SK-N-SH treated with all-trans-retinoic acid at 6 μM for 48 hours (cell line): ENCODE data around the gene ZBTB42.

Experiments used
- ATAC-seq: fragments of 200-7000 bp; cut with Tn5 transposase; 3 replicates; pipeline ENCODE4 v1.9.1; 2020; ENCODE audit warnings: mild to moderate bottlenecking, moderate library complexity
- CSDC2 ChIP-seq: fragments of 250-450 bp; sonication (Bioruptor Pico); IDR thresholded peaks from 2 replicates; pipeline ENCODE4 v1.5.0; 2020; ENCODE audit warnings: mild to moderate bottlenecking, moderate library complexity
- ESRRG ChIP-seq: fragments of 250-450 bp; sonication (Bioruptor Pico); IDR thresholded peaks from 2 replicates; pipeline ENCODE4 v1.6.1; 2021; ENCODE audit warnings: mild to moderate bottlenecking
- GLIS3 ChIP-seq: fragments of 250-450 bp; sonication (Bioruptor Pico); IDR thresholded peaks from 2 replicates; pipeline ENCODE4 v1.5.0; 2020; ENCODE audit warnings: mild to moderate bottlenecking, moderate library complexity
- ISL1 ChIP-seq: fragments of 250-450 bp; sonication (Bioruptor Pico); IDR thresholded peaks from 2 replicates; pipeline ENCODE4 v2.1.2; 2022; ENCODE audit warnings: mild to moderate bottlenecking, moderate library complexity
- OSR1 ChIP-seq: fragments of 250-450 bp; sonication (Bioruptor Pico); IDR thresholded peaks from 2 replicates; pipeline ENCODE4 v1.8.0; 2022; ENCODE audit warnings: moderate library complexity, mild to moderate bottlenecking, inconsistent platforms
- POU6F1 ChIP-seq: fragments of 250-450 bp; sonication (Bioruptor Pico); IDR thresholded peaks from 2 replicates; pipeline ENCODE4 v1.8.0; 2021; ENCODE audit warnings: low read depth, mild to moderate bottlenecking, moderate library complexity, borderline replicate concordance
- PPARA ChIP-seq: fragments of 250-450 bp; sonication (Bioruptor Pico); IDR thresholded peaks from 2 replicates; pipeline ENCODE4 v1.5.0; 2020; ENCODE audit warnings: mild to moderate bottlenecking, borderline replicate concordance
- RARB ChIP-seq: fragments of 250-450 bp; sonication (Bioruptor Pico); IDR thresholded peaks from 2 replicates; pipeline ENCODE4 v1.8.0; 2021; ENCODE audit warnings: mild to moderate bottlenecking, moderate library complexity
- SNAI2 ChIP-seq: fragments of 250-450 bp; sonication (Bioruptor Pico); IDR thresholded peaks from 2 replicates; pipeline ENCODE4 v1.5.0; 2020; ENCODE audit warnings: mild to moderate bottlenecking, moderate library complexity
- TCF4 ChIP-seq: fragments of 250-450 bp; sonication (Bioruptor Pico); IDR thresholded peaks from 2 replicates; pipeline ENCODE4 v1.8.0; 2021; ENCODE audit warnings: mild to moderate bottlenecking, moderate library complexity, borderline replicate concordance
- TOX ChIP-seq: fragments of 250-450 bp; sonication (Bioruptor Pico); IDR thresholded peaks from 2 replicates; pipeline ENCODE4 v1.8.0; 2021; ENCODE audit warnings: mild to moderate bottlenecking, moderate library complexity, borderline replicate concordance
- ZC3H10 ChIP-seq: fragments of 250-450 bp; sonication (Bioruptor Pico); IDR thresholded peaks from 2 replicates; pipeline ENCODE4 v1.5.1; 2021; ENCODE audit warnings: mild to moderate bottlenecking, moderate library complexity
- ZFP3 ChIP-seq: fragments of 250-450 bp; sonication (Bioruptor Pico); IDR thresholded peaks from 2 replicates; pipeline ENCODE4 v1.5.0; 2020; ENCODE audit warnings: mild to moderate bottlenecking, moderate library complexity
- ZNF565 ChIP-seq: fragments of 450-650 bp; formaldehyde crosslinking; conservative IDR thresholded peaks from 2 replicates; pipeline ENCODE4 v1.5.0; 2020; ENCODE audit warnings: low read depth, mild to moderate bottlenecking, moderate library complexity
- ZNF8 ChIP-seq: fragments of 450-650 bp; formaldehyde crosslinking; IDR thresholded peaks from 2 replicates; pipeline ENCODE4 v1.5.0; 2020; ENCODE audit warnings: mild to moderate bottlenecking, moderate library complexity
- TF ChIP-seq, protein P1 (sequence below): fragments of 250-450 bp; sonication (Bioruptor Pico); IDR thresholded peaks from 2 replicates; pipeline ENCODE4 v1.5.0; 2020; ENCODE audit warnings: mild to moderate bottlenecking, moderate library complexity
- TF ChIP-seq, protein P2 (sequence below): fragments of 250-450 bp; sonication (Bioruptor Pico); IDR thresholded peaks from 2 replicates; pipeline ENCODE4 v1.5.1; 2020; ENCODE audit warnings: low read depth, mild to moderate bottlenecking, moderate library complexity
- TF ChIP-seq, protein P3 (sequence below): fragments of 250-450 bp; sonication (Bioruptor Pico); IDR thresholded peaks from 2 replicates; pipeline ENCODE4 v1.5.1; 2021; ENCODE audit warnings: mild to moderate bottlenecking, moderate library complexity
- TF ChIP-seq, protein P4 (sequence below): fragments of 250-450 bp; sonication (Bioruptor Pico); IDR thresholded peaks from 2 replicates; pipeline ENCODE4 v1.8.0; 2020; ENCODE audit warnings: mild to moderate bottlenecking, moderate library complexity, borderline replicate concordance

Gene ZBTB42

GRCh38 chr14:104802394-104803184 is 1.7 kb downstream of the ZBTB42 start:
- no peak for TF ChIP-seq POU6F1 (CRISPR knock-in tag)
- ATAC-seq, result no peak

GRCh38 chr14:104803280-104803911 is 2.5 kb downstream of the ZBTB42 start:
- ATAC-seq, result no peak
- TF ChIP-seq, protein P1, sequence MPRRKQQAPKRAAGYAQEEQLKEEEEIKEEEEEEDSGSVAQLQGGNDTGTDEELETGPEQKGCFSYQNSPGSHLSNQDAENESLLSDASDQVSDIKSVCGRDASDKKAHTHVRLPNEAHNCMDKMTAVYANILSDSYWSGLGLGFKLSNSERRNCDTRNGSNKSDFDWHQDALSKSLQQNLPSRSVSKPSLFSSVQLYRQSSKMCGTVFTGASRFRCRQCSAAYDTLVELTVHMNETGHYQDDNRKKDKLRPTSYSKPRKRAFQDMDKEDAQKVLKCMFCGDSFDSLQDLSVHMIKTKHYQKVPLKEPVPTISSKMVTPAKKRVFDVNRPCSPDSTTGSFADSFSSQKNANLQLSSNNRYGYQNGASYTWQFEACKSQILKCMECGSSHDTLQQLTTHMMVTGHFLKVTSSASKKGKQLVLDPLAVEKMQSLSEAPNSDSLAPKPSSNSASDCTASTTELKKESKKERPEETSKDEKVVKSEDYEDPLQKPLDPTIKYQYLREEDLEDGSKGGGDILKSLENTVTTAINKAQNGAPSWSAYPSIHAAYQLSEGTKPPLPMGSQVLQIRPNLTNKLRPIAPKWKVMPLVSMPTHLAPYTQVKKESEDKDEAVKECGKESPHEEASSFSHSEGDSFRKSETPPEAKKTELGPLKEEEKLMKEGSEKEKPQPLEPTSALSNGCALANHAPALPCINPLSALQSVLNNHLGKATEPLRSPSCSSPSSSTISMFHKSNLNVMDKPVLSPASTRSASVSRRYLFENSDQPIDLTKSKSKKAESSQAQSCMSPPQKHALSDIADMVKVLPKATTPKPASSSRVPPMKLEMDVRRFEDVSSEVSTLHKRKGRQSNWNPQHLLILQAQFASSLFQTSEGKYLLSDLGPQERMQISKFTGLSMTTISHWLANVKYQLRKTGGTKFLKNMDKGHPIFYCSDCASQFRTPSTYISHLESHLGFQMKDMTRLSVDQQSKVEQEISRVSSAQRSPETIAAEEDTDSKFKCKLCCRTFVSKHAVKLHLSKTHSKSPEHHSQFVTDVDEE, result no peak
- TF ChIP-seq CSDC2, result no peak
- TF ChIP-seq RARB (CRISPR knock-in tag), result no peak
- TF ChIP-seq, protein P2, sequence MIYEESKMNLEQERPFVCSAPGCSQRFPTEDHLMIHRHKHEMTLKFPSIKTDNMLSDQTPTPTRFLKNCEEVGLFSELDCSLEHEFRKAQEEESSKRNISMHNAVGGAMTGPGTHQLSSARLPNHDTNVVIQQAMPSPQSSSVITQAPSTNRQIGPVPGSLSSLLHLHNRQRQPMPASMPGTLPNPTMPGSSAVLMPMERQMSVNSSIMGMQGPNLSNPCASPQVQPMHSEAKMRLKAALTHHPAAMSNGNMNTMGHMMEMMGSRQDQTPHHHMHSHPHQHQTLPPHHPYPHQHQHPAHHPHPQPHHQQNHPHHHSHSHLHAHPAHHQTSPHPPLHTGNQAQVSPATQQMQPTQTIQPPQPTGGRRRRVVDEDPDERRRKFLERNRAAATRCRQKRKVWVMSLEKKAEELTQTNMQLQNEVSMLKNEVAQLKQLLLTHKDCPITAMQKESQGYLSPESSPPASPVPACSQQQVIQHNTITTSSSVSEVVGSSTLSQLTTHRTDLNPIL (CRISPR knock-in tag), result no peak
- no peak for TF ChIP-seq ZFP3
- TF ChIP-seq ZNF8, result no peak
- no peak for TF ChIP-seq ZNF565 (CRISPR knock-in tag)
- TF ChIP-seq OSR1 (CRISPR knock-in tag), result no peak
- no peak for TF ChIP-seq TOX
- TF ChIP-seq, protein P3, sequence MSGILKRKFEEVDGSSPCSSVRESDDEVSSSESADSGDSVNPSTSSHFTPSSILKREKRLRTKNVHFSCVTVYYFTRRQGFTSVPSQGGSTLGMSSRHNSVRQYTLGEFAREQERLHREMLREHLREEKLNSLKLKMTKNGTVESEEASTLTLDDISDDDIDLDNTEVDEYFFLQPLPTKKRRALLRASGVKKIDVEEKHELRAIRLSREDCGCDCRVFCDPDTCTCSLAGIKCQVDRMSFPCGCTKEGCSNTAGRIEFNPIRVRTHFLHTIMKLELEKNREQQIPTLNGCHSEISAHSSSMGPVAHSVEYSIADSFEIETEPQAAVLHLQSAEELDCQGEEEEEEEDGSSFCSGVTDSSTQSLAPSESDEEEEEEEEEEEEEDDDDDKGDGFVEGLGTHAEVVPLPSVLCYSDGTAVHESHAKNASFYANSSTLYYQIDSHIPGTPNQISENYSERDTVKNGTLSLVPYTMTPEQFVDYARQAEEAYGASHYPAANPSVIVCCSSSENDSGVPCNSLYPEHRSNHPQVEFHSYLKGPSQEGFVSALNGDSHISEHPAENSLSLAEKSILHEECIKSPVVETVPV (CRISPR knock-in tag), result no peak
- no peak for TF ChIP-seq ESRRG (CRISPR knock-in tag)
- TF ChIP-seq GLIS3, result no peak
- TF ChIP-seq TCF4 (CRISPR knock-in tag), result no peak
- TF ChIP-seq, protein P4, sequence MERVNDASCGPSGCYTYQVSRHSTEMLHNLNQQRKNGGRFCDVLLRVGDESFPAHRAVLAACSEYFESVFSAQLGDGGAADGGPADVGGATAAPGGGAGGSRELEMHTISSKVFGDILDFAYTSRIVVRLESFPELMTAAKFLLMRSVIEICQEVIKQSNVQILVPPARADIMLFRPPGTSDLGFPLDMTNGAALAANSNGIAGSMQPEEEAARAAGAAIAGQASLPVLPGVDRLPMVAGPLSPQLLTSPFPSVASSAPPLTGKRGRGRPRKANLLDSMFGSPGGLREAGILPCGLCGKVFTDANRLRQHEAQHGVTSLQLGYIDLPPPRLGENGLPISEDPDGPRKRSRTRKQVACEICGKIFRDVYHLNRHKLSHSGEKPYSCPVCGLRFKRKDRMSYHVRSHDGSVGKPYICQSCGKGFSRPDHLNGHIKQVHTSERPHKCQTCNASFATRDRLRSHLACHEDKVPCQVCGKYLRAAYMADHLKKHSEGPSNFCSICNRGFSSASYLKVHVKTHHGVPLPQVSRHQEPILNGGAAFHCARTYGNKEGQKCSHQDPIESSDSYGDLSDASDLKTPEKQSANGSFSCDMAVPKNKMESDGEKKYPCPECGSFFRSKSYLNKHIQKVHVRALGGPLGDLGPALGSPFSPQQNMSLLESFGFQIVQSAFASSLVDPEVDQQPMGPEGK (CRISPR knock-in tag), result no peak
- TF ChIP-seq PPARA, result no peak
- TF ChIP-seq SNAI2 (CRISPR knock-in tag), result no peak
- TF ChIP-seq POU6F1 (CRISPR knock-in tag), result no peak
- TF ChIP-seq ZC3H10 (CRISPR knock-in tag), result no peak
- TF ChIP-seq ISL1 (CRISPR knock-in tag), result no peak
